Measurements from ENCODE around the gene CHRNE. TPM values are rescaled to one million over a fixed set of nuclear protein-coding genes. Genes with fewer than 3 reads are reported as not detected.
A peak's percentile ranks its signal among the peaks of the same experiment; 100 is the strongest.

CHRNE gene
- 1 to 10 TPM; 1.4 to 2.9 (median 2.0) TPM for total RNA-seq
- long read RNA-seq, partial matches to known transcripts = 1 of 1 reads
- long read RNA-seq, other reads (novel, unspliced or antisense) = 0 of 1 reads

DNA sequence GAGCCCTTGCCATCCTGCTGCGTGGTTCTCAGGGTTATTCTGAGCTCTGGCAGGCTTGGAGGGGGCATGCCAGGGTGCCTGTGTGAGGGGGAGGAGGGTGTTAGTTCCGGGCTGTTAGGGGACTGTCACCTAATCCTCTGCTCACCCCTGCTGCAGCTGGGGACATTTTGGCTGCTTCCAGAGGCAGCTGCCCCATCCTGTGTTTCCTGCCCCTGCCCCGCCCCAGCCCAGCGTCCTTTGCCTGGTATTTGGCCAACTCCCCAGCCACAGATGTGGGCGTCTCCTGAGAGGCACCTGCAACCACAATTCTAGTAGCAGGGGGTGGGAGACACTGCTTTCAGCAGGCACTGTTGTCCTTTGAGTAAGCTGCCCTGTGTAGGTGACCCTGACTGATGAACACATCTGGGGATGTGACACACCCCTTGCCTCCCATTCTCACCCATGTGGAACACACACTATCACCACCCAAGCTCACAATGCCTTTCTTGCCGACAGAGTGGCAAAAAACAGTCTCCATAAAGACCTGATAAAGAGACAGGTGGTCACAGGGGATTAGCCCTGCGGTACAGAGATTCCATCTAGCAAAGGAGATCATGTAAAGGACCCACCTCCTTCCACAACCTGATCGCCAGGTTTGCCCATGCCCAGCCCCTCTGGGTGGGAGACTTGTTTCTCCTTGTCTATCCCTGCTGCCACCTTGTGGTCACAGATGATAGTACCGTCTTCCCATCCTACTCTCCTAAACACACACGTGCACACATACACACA lies at the start of gene CHRNE:
TSS of gene CHRNE (minus strand) at position 48 of the 768 bp plus-strand sequence. CDS start at position 13, 35 bp downstream.
- DNase-seq (peak; percentile 60 to 83 (median 68)), ATAC-seq (peak; percentile 45 to 57 (median 47))
- 13% methylated on average over 6 of the region's 10 CpGs for whole genome bisulfite sequencing (ENCODE audit: insufficient coverage, low coverage, low lambda C conversion rate, missing lambda C conversion rate)
- no peaks in the 10 kb centered on the region for H3K9me3 ChIP-seq
- H3K4me1 ChIP-seq = peaks cover 0 to 23% (median 12%) of the 10 kb centered on the region in 4 donors
- H3K27ac ChIP-seq = peak within 1 kb of the TSS in 2 of 3 donors; percentile 43 to 75
- no peaks in the 10 kb centered on the region for H3K36me3 ChIP-seq
- intact Hi-C loops (cut with DNase I) = loop anchor here in 1 of 2 donors (5.0 kb wide), 1 partner anchor 159 kb away; no protein-coding TSS in a partner anchor
- H3K27me3 ChIP-seq = no peaks in the 10 kb centered on the region
- no peak for TF ChIP-seq POLR2A (IDR thresholded peaks at IDR 0.05)
- TF ChIP-seq, protein P1, sequence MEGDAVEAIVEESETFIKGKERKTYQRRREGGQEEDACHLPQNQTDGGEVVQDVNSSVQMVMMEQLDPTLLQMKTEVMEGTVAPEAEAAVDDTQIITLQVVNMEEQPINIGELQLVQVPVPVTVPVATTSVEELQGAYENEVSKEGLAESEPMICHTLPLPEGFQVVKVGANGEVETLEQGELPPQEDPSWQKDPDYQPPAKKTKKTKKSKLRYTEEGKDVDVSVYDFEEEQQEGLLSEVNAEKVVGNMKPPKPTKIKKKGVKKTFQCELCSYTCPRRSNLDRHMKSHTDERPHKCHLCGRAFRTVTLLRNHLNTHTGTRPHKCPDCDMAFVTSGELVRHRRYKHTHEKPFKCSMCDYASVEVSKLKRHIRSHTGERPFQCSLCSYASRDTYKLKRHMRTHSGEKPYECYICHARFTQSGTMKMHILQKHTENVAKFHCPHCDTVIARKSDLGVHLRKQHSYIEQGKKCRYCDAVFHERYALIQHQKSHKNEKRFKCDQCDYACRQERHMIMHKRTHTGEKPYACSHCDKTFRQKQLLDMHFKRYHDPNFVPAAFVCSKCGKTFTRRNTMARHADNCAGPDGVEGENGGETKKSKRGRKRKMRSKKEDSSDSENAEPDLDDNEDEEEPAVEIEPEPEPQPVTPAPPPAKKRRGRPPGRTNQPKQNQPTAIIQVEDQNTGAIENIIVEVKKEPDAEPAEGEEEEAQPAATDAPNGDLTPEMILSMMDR (IDR thresholded peaks at IDR 0.05) = peak; percentile 70 to 84 (median 76)
- H3K4me3 ChIP-seq = peak within 1 kb of the TSS in 1 of 3 donors; percentile 27

DNA sequence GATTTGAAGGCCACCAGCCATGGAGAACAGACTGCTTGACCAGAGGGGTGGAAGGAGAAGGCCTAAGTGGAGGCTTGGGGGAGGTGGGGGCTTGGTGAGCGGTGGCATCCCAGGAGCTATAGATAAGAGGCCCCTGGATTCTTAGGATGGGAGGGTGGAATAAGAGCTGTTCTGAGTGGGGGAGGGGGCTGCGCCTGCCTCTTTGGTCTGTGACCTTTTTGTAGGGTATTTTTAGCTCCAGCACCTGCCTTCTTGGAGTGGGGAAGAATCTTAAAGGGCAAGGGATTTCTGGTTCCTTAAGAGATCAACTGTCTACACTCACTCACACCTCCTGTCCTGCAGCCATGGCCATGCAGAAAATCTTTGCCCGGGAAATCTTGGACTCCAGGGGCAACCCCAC lies 48.6 kb upstream of the CHRNE start:
- intact Hi-C loops (cut with DNase I) = no loop called here
- Histone ChIP-seq H3K4me1 (peaks cover 0 to 15% (median 5%) of the 10 kb centered on the region in 4 donors), H3K9me3 (no peaks in the 10 kb centered on the region), H3K4me3 (peak overlapping the region in 2 of 3 donors; percentile 91 to 100), H3K36me3 (peaks cover 0 to 3% (median 0%) of the 10 kb centered on the region in 4 donors), H3K27ac (no peak overlapping the region), H3K27me3 (no peaks in the 10 kb centered on the region)
- no peak for ATAC-seq
- 80% methylated on average over 1 of the region's 3 CpGs for WGBS (ENCODE audit: insufficient coverage, low coverage, low lambda C conversion rate, missing lambda C conversion rate)
- DNase-seq = no peak
- TF ChIP-seq, protein P1 (IDR thresholded peaks at IDR 0.05) = no peak
- no peak for TF ChIP-seq POLR2A (IDR thresholded peaks at IDR 0.05)

GRCh38 chr17:4950746-4951204 lies 47.9 kb upstream of the CHRNE start, which contains the start of gene ENO3:
Gene ENO3, plus strand, starts transcription at chr17:4951119. Its CDS starts 711 bp downstream, at chr17:4951830.
- peak within 1 kb of the TSS; percentile 97 to 98 (median 97) for H3K27ac ChIP-seq
- peak; percentile 56 for TF ChIP-seq POLR2A (IDR thresholded peaks at IDR 0.05)
- TF ChIP-seq, protein P1 (IDR thresholded peaks at IDR 0.05) = no peak
- H3K4me1 ChIP-seq = peaks cover 0 to 22% (median 5%) of the 10 kb centered on the region in 4 donors
- H3K36me3 ChIP-seq = peaks cover 0 to 10% (median 0%) of the 10 kb centered on the region in 4 donors
- 16% methylated on average over 7 of the region's 7 CpGs for WGBS (ENCODE audit: insufficient coverage, low coverage, low lambda C conversion rate, missing lambda C conversion rate)
- no peaks in the 10 kb centered on the region for H3K9me3 ChIP-seq
- no peaks in the 10 kb centered on the region for H3K27me3 ChIP-seq
- DNase-seq (peak; percentile 68 to 89 (median 82)), ATAC-seq (peak in 1 of 4 donors; percentile 12)
- intact Hi-C loops (cut with DNase I) = no loop called here
- H3K4me3 ChIP-seq = peak within 1 kb of the TSS; percentile 86 to 100 (median 91)

DNA sequence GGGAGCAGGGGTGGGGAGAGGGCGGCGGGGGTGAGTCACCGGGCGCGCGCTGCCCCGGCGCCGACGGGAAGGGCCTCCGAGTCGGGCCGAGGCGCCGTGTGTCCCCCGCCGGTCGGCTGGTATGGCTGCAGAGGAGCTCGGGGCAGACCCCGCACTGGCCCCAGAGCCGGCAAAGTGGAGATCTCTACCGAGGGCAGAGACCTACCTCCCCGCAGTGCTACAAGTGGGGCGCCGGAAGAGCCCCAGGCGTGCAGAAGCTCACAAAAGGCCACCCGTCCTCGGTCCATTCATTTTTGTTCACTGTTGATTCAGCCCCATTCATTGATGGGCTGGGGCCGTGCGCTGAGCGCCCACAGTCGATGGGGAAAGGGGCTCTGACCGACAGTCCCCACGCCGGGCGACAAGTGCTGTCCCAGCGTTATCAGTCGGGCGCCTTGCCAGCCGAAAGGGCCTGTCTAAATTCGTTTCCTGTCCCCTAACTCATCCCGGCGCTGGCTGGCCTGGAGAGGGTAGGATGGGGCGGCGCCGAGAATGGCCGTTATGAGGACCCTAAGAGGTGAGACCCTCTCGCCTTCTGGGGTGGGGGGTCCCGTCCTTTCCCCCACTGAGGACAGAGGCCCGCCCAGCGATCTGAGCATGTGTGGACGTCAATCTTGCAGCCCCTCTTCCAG lies 47.3 kb upstream of the CHRNE start:
- Histone ChIP-seq H3K9me3 (no peaks in the 10 kb centered on the region), H3K36me3 (peaks cover 0 to 16% (median 0%) of the 10 kb centered on the region in 4 donors), H3K4me1 (peaks cover 0 to 28% (median 5%) of the 10 kb centered on the region in 4 donors), H3K27ac (peak overlapping the region; percentile 97 to 98 (median 97)), H3K4me3 (peak overlapping the region; percentile 86 to 100 (median 91)), H3K27me3 (no peaks in the 10 kb centered on the region)
- 5% methylated on average over 12 of the region's 52 CpGs for WGBS (ENCODE audit: insufficient coverage, low coverage, low lambda C conversion rate, missing lambda C conversion rate)
- TF ChIP-seq, protein P1 (IDR thresholded peaks at IDR 0.05) = no peak
- peak; percentile 69 for TF ChIP-seq POLR2A (IDR thresholded peaks at IDR 0.05)
- peak; percentile 85 to 91 (median 86) for DNase-seq
- peak; percentile 1 to 39 (median 19) for ATAC-seq
- intact Hi-C loops (cut with DNase I) = no loop called here
